IPS-NIHi7 (cell line): Measurements from ENCODE around the gene UAP1L1.

ENCODE experiments used
- DNase-seq: peaks from one replicate; pipeline ENCODE4 v3.0.0; 2012; ENCODE audit warnings: mixed read lengths; ENCODE audit errors: extremely low spot score

Gene UAP1L1

GRCh38 chr9:137096785-137097546 lies 19.6 kb downstream of the UAP1L1 start:
- no peak for DNase-seq

- no peak for DNase-seq
Observed at GRCh38 chr9:137097761-137098462, 20.6 kb downstream of the UAP1L1 start.

GRCh38 chr9:137099231-137099630 lies 21.9 kb downstream of the UAP1L1 start:
- no peak for DNase-seq

GRCh38 chr9:137103206-137103999 lies 26.1 kb downstream of the UAP1L1 start:
- no peak for DNase-seq

GRCh38 chr9:137105814-137106661 lies 28.7 kb downstream of the UAP1L1 start:
- DNase-seq = no peak

- no peak for DNase-seq
Observed at GRCh38 chr9:137106662-137107250, 29.4 kb downstream of the UAP1L1 start.

GRCh38 chr9:137107312-137107921 lies 30.1 kb downstream of the UAP1L1 start:
- no peak for DNase-seq

- no peak for DNase-seq
Observed at GRCh38 chr9:137107982-137108381, 30.7 kb downstream of the UAP1L1 start.

GRCh38 chr9:137108608-137109249 lies 31.4 kb downstream of the UAP1L1 start:
- DNase-seq = no peak

GRCh38 chr9:137109250-137110146 lies 32.2 kb downstream of the UAP1L1 start:
- DNase-seq = no peak

- DNase-seq = no peak
Observed at GRCh38 chr9:137110147-137110910, 33.0 kb downstream of the UAP1L1 start.

- DNase-seq = no peak
Observed at GRCh38 chr9:137110911-137111787, 33.8 kb downstream of the UAP1L1 start.

- no peak for DNase-seq
Observed at GRCh38 chr9:137111788-137112563, 34.7 kb downstream of the UAP1L1 start.

- no peak for DNase-seq
Observed at GRCh38 chr9:137112564-137113384, 35.5 kb downstream of the UAP1L1 start.

- DNase-seq = no peak
Observed at GRCh38 chr9:137113385-137114159, 36.3 kb downstream of the UAP1L1 start.
